PC-3 (cell line): ENCODE results near the gene RABGGTB.

Source experiments
- EZH2phosphoT487 ChIP-seq: fragments of 300-600 bp; sonication (generic); IDR thresholded peaks from 2 replicates; pipeline ENCODE4 v1.6.1; 2018; ENCODE audit warnings: mild to moderate bottlenecking, antibody characterized with exemption, low read length, borderline replicate concordance
- TF ChIP-seq, protein P1 (sequence below): fragments of 300-600 bp; sonication (generic); conservative IDR thresholded peaks from 2 replicates; pipeline ENCODE4 v1.5.1; 2017; ENCODE audit warnings: antibody characterized with exemption, low read depth, mild to moderate bottlenecking, low read length

GRCh38 chr1:75764057-75764655 is 21.9 kb upstream of the RABGGTB start:
- TF ChIP-seq, protein P1, sequence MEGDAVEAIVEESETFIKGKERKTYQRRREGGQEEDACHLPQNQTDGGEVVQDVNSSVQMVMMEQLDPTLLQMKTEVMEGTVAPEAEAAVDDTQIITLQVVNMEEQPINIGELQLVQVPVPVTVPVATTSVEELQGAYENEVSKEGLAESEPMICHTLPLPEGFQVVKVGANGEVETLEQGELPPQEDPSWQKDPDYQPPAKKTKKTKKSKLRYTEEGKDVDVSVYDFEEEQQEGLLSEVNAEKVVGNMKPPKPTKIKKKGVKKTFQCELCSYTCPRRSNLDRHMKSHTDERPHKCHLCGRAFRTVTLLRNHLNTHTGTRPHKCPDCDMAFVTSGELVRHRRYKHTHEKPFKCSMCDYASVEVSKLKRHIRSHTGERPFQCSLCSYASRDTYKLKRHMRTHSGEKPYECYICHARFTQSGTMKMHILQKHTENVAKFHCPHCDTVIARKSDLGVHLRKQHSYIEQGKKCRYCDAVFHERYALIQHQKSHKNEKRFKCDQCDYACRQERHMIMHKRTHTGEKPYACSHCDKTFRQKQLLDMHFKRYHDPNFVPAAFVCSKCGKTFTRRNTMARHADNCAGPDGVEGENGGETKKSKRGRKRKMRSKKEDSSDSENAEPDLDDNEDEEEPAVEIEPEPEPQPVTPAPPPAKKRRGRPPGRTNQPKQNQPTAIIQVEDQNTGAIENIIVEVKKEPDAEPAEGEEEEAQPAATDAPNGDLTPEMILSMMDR, result no peak
- no peak for TF ChIP-seq EZH2phosphoT487
